HG02852 (cell line): Measurements from ENCODE around the gene LCN12.

Experiments
- ATAC-seq: cut with Tn5 transposase; IDR thresholded peaks from one replicate; pipeline ENCODE4 v1.9.1; 2021; ENCODE audit warnings: mild to moderate bottlenecking, moderate library complexity; ENCODE audit not compliant: unreplicated experiment

The LCN12 gene

DNA sequence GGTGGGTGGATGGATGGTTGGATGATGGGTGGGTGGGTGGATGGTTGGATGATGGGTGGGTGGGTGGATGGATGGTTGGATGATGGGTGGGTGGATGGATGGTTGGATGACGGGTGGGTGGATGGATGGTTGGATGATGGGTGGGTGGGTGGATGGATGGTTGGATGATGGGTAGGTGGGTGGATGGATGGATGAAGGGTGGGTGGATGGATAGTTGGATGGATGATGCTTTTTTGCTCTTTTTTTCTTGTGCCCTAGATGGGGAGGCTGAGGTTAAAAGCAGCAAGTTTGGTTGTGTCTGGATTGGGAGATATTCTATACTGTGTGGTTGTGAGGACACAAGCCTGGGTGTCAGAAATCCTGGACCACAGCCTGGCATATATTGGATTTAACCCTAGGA, 5.4 kb downstream of the LCN12 start:
- ATAC-seq: no peak

DNA sequence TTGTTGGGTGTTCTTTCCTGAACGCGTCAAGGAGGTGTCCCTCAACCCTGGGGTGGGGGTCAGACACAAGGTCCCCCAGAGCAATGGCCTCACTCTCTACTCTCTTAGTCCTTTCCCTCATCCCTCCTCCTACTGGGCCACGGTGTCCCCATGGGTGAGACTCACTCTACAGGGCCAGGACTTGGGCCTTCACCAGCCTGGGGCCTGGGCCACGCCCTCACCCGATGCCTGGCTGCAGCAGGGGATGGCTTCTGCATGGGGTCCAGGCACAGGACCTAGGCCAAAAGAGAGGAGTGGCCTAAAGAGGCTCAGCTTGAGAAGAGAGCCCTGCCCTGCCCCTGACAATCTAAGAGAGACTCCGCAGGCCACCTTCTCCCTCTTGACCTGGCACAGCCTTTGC, 5.8 kb downstream of the LCN12 start:
- ATAC-seq: no peak

DNA sequence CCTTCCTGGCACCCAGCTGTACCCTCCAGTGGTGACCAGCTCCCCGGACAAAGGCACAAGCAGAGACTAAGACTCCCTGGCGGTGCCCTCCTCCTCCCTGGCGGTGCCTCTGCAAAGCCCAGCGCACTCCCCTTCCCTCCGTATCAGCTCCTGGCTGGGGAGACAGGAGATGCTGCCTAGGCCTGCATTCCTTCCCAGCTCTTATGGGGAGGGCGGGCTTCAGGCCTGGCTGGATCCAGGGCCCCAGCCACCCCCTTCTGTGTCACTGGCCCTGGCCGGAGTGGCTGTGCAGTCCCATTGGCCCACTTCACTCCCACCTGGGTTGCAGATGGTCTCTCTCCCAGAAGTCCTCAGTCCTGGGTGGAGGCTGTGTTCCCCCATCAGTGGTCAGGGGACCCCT, 6.4 kb downstream of the LCN12 start:
- no peak for ATAC-seq

DNA sequence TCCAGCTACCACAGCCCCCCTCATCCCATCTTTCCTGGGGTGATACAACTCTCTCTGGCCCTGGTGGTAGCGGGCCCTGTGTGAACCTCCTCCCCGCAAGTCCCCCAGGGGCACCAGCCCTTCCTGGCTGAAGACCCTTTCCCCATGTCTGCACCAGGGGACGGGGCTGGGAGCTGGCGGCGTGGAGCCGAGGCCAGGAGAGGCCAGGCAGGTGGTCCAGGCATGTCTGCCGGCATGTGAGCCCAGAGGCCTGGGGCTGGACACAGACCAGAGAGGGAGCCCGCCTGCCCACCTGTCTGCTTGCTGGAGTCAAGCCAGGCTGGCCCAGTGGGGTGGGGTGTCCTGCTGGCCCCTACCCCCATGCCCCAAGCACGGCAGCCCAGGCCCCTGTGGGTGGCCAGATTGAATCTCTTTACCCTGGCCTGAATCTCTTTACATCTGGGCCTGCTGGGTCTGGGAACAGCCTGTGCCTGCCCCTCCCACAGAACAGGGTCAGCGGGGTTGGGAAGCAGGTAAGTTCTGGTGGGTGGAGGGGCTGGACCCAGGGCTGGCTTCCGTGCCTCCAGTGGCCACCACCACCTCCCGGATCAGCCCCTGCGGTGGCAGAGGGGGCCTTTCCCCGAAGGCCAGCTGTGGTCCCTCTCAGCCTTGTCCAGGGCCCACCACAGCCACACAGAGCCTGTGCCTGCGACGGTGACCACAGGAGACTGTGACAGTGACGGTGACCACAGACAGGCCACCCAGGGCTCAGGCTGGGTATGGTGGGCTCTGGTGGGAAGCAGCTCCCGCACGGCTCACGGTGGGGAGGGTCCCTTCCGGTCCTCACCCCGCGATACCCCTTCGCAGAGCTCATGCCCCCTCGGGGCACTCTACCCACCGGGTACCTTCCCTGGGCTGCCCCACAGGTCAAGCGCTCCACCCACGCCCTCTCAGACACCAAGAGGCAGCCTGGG, 7.1 kb downstream of the LCN12 start:
- no peak for ATAC-seq

DNA sequence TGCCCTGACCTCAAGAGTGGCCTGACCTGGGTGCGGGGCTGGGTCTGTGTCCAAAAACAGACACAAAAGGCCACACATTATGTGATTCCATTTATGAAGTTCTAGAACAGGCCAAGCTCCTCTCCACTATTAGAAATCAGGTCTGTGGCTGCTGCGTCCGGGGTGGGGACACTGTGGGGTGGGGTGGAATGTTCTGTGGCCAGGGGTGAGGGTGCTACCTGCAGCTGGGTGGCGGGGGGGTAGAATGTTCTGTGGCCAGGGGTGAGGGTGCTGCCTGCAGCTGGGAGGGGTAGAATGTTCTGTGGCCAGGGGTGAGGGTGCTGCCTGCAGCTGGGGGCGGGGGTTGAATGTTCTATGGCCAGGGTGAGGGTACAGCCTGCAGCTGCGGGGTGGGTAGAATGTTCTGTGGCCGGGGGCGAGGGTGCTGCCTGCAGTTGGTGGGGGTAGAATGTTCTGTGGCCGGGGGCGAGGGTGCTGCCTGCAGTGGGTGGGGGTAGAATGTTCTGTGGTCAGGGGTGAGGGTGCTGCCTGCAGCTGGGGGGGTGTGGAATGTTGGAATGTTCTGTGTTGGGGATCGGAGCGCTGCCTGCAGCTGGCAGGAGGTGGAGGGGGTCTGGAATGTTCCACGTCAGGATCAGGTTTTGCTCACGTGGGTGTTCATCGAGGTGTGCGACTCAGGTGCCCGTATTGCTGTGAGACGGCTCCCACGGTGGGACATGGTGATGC, 8.3 kb downstream of the LCN12 start:
- ATAC-seq: no peak

DNA sequence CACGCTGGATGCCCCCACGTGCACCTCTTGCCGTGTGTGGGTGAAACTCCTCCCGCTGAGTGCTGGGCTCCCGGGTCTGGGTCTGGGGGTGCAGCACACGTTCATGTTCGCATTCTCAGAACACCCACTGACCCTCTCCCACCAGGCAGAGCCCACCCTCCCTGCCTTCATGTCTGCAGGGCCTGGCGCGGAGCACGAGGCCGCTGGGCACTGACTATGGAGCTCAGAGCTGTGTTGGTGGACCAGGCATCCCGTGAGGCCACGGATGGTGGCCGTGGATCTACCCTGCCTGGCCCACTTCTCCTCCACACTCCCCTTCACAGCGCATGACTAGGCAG, 8.8 kb downstream of the LCN12 start:
- ATAC-seq: no peak

DNA sequence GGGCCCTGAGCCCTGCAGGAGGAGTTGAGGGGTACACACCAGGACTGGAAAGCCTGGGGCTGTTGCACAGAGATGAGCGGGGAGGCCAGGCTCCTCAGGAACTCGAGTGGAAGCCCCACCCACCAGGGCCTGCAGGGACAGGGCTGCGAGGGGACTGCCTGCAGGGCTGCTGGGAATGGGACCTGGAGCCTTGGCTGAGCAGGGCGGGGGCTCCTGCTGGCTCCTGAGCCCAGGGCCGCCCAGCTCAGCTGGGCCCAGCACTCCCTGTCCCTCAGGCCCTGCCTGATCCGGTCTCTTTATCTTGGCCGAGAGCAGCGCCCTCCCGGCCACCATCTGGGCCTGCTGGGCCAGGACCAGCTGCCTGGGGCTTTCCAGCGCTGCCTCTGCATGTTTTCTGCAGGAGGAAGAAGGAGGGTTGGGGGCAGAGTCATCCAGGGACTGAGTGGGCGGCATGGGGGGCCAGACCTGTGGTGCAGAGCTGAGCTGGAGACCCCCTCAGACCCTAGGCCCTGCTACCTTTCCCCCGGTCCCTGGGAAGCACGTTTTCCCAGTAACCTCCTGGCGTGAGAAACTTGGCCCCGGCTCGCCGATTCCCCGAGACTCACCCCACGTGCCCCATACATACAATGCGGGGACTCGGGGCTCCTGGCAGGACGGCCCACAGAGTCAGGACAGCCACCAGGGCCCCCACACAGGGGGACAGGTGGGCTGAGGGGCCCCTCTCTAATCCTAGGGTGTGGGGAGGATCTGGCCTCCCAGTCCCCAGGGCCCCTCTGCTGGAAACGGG, 9.4 kb downstream of the LCN12 start:
- no peak for ATAC-seq

DNA sequence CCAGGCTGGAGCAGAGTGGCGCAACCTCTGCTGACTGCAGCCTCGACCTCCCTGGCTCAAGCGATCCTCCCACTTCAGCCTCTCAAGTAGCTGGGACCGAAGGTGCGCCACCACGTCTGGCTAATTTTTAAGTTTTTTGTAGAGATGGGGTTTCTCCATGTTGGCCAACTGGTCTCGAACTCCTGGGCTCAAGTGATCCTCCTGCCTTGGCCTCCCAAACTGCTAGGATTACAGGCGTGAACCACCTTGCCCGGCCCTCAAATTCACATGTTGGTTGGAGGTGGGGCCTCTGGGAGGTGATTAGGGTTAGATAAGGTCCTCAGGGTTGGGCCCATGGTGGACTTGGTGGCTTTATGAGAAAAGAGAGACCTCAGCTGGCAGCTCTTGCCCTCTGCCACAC, 10.1 kb downstream of the LCN12 start:
- no peak for ATAC-seq

DNA sequence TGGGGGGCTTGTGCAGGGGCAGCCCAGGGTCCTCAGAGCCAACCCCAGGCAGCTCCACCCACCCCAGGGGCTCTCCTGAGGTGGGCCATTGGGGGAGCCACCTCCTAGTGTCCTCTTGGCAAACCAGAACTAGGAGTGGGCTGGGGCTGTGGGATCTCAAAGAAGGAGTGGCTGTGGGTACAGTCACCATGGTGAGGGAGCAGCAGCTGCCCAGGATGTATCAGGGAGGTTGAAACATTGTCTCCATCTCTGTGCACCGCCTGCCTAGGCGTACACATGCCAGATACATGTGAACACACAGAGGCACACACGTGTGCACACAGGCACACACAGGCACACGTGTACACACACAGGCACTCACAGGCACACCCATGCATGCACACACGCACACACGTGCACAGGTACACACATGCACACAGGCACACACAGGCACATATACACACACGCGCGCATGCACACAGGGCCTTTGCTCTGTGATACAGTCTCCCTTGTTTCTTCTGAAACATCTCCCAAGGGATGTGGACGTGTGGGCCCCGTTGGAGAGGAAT, 10.7 kb downstream of the LCN12 start:
- no peak for ATAC-seq

DNA sequence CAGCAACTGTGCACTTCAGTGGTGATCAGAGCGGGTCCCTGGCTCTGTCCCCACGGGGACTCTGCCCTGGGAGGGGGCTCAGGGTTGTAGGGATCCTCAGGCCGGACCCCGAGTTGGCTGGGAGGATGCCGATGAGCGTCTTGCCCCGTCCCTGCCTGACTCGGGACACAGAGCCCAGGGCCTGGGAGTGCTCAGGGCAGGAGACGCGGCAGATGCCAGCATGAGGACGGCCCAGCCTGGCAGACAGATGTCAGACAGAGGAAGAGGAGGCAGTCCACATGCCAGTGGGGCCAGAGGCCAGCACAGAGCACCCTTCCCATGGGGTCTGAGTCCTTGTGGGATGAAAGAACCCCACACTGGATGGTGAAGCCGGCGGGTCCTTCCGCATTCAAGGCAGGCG, 11.3 kb downstream of the LCN12 start:
- ATAC-seq: no peak

DNA sequence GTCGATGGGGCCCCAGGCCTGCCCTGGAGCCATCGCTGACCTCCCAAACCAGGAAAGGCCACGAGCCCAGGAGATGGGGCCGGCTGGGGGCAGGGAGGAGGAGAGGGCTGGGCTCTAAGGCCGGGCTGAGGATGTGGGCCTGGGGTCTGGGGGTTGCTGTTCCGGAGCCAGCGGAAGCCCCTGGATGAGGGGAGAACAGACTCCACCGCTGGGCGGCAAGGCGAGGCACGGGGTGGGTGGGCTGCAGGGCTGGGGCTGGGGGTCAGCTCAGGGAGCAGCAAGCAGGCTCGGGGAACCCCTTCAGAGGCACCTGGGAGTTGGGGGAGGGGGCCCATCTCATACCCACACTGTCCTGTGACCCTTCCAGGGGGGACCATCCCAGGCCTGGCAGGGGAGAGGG, 11.7 kb downstream of the LCN12 start:
- no peak for ATAC-seq

DNA sequence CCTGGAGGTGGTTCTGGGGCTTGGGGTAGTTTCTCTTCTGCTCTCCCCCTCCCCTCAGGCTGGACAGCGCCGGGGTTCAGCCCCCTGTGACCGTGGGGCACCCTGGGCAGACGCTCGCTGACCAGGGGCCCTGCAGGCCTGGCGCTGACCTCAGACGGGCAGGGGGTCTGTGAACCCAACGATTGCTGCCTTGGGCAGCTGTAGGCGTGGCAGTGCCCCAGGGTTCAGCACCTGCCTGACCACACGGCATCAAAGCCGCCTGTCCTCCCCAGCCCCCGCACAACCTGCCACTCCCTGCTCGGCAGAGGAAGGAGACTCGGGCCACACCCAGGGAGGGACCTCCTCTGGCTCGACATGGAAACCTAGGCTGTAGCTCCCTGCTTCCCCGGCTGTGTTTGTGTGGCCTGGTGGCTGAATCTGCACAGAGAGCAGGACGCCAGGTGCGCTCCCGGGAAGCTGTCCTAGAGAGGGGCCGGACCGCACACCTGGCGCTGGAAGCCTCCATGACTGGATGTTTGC, 12.2 kb downstream of the LCN12 start:
- ATAC-seq: no peak

DNA sequence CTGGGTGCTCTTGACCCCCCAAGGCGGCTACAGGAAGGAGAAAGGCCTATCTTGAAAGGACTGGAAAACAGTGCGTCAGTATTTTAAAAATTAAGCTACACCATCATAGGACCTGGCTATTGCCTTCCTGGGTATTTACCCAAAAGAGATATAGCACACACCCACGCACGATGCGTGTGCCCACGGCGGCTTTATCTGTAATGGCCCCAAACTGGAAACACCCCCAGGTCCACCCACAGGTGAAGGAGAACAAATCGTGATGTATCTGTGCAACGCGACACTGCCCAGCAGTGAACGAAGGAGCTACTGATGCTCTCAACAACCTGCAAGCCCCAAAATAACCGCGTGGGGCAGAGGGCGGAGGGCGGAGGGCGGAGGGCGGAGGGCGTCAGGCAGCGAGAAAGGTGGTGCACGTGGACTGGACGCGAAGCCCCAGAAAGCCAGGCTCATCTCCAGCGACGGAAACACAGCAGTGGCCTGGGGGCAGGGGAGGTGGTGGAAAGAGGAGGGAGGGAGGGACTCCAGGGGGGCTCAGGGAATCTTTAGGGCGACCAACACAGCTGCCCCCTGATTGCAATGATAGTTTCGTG, 12.9 kb downstream of the LCN12 start:
- ATAC-seq: no peak

DNA sequence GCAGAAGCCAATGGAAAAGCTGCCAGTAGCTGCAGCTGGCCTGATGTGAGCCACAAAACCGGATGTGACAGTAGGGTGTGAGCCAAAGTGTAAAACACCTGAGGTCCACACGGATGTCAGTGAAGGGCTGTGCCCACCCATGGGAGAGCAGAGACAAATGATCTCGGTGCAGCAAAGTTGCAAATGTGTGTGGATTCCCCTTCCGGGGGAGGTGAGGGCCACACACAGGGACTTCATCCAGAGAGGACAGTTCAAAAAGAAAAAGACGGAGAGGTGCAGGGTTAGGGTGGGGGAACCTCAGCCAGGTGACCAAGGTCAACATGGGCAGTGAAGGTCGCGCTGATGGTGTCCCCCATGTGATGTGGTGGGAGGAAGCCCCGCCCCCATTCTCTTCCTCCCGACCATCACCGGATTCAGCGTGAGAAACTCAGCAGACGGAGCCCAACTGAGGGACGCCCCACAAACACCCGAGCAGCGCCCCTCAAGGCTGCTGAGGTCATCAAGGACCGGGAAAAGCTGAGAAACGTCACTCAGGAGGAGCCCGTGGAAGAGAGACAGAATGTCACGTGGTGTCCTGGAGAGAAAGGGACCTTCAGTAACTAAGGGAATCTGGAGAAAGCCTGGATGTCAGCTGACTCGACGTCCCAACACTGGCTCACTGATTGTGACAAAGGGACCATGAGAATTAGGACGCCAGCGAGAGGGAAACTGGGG, 13.9 kb downstream of the LCN12 start:
- no peak for ATAC-seq

DNA sequence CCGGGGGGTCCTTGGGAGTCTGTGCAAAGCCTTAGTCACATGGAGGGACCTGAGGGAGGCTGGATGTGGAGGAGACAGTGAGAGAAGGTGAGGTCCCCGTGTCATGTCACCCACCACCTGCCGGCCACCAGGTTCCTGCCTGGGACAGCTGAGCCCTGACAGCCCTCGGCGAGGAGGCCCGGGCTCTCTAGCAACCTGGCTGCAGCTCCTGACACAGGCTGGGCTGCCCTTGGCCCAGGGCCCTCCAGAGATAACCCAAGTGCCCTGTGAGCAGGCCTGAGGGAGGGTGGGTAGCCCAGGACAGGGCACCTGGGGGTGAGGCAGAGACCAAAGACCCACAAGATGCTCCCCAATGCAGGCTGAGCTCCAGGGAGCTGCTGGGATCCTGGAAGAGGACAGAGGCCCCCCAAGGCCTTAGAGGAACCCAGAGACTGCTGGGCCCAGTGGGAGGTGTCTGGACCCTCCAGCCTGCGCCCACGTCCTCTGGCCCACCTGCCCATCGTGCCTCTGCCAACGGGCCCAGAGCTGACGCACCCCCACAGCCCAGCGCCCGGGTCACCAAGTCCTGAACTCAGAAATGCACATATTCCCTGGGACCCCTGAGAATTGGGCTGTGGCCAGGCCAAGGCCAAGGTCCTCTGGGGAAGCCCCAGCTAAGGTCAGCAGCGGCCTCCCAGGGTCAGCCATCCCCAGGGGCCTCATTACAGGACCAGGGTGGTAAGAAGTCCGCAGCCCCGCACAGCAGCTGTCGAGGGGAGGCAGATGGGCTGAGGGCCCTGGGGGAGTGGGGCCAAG, 16.5 kb downstream of the LCN12 start:
- no peak for ATAC-seq

DNA sequence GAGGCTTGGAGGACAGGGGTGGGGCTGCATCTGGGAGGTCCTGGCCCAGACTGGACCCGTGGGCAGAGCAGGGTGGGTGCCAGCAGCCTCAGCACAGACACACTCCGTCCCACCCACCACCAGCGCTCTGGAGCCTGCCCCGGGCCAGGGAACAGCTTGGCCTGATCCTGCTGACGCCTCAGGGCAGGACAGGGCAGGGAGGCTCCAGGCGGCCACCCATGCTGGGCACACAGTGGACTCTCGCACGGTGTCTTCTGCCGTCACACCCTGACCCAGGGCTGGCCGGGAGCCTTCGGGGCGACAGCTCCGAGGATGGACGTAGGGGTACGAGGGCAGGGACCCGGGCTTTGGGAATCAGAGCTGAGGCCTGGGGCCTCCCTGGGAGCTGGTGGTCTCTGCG, 17.1 kb downstream of the LCN12 start:
- ATAC-seq: no peak

DNA sequence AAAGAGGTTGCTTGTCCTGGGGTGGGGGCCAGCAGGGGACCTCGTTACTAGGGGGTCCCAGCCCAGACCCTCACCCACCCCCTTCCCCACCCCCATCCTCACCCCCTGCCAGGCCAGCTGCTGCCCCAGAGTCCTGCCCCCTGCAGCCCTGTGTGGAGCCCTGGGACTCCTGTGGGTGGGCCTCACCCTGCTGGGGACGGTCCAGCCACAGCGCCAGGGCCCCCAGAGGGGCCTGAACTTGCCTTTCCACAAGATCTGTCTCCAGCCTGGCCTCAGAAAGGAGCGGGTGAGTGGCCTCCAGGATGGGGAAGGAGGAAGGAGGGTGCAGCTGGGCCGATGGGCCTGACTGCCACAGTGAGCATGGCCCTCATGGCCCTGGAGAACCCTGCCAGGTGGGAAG, 17.7 kb downstream of the LCN12 start:
- no peak for ATAC-seq

DNA sequence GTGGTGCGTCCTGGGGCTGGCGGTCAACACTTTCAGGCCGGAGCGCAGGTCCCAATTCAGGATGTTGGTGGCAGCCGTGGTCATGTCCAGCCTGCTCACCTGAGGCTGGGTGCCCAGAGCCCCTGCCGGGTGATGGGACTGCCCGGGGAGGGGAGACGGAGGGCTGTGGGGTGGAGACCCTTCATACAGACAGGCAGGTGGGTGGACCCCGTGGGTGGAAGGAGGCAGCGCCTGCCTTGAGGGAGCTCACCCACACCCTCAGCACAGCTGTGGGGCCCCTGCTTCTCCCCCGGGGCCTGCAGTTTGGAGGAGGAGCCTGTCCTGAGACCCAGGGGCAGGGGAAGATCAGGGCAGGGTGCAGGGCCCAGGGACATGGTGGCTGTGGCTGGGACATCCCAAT, 18.3 kb downstream of the LCN12 start:
- ATAC-seq: no peak

DNA sequence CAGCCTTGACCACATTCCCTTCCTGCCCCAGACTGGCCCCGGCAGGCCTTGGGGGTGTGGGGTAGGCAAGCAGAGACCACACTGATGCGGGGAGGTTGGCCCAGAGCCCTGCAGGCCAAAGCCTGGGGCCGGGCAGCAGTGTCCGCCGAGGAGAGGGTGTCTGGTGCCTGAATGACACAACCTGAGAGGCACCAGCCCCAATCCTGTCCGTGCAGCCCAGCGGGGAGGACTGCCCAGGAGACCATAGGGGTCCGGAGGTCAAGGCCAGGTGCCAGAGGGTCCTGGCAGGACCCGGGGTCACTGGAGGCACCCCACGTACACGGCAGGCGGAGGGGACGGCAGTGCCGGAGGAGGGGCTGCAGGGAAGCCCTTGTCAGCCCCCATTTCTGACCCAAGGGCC, 19.7 kb downstream of the LCN12 start:
- ATAC-seq: no peak
